NT2/D1 (cell line): ENCODE measurements around the gene UBD.

Source experiments
- SUZ12 ChIP-seq: IDR thresholded peaks from 2 replicates; pipeline ENCODE4 v1.6.1; 2011; ENCODE audit not compliant: insufficient read length, insufficient read depth; ENCODE audit errors: extremely low read depth
- YY1 ChIP-seq: IDR thresholded peaks from 2 replicates; pipeline ENCODE4 v1.6.1; 2011; ENCODE audit not compliant: insufficient read length, insufficient read depth

DNA sequence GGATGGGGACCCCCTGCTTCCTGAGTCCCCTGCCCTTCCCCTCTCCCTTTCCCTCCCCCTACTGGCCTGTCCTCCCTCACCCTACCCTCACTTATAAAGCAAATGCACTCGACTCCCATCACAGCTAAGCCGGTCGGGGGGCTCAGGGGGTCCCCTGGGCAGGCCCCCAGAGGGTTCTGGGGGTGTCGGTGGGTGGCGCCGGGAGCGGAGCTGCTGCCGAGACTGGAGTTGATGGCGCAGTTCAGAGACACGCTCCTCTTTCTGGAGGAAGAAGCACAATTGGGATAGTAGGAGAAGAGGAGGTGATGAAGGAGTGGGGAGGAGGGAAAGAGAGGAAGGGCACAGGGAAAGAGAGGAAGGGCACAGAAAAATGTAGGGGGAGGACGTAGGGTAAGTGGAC, 43.9 kb upstream of the UBD start:
- TF ChIP-seq YY1: no peak
- no peak for TF ChIP-seq SUZ12
